Effector memory CD4-positive, alpha-beta T cell (primary cell): ENCODE measurements around the gene KRTAP6-1.

ENCODE experiments used
- DNase-seq, 3 donors: peaks; one replicate each; pipeline ENCODE4 v3.0.0-alpha.2; 2020
- H3K27ac ChIP-seq: 2 replicates; pipeline ENCODE4 v1.7.0; 2013; ENCODE audit warnings: mild to moderate bottlenecking, low read length, moderate library complexity; ENCODE audit not compliant: insufficient read depth, poor library complexity, severe bottlenecking
- H3K27me3 ChIP-seq: replicated peaks from 2 replicates; pipeline ENCODE4 v1.7.0; 2013; ENCODE audit warnings: mild to moderate bottlenecking, low read length; ENCODE audit not compliant: insufficient read depth, control insufficient read depth, poor library complexity, severe bottlenecking
- H3K36me3 ChIP-seq: 2 replicates; pipeline ENCODE4 v1.7.0; 2013; ENCODE audit warnings: mild to moderate bottlenecking, low read length, moderate library complexity; ENCODE audit not compliant: control insufficient read depth, insufficient read depth
- H3K4me1 ChIP-seq: 2 replicates; pipeline ENCODE4 v1.7.0; 2013; ENCODE audit warnings: low read length, mild to moderate bottlenecking; ENCODE audit not compliant: control insufficient read depth, insufficient read depth, poor library complexity, severe bottlenecking
- H3K4me3 ChIP-seq: 2 replicates; pipeline ENCODE4 v1.7.0; 2013; ENCODE audit warnings: low read length, low read depth, mild to moderate bottlenecking; ENCODE audit not compliant: insufficient read depth, poor library complexity, severe bottlenecking
- H3K9me3 ChIP-seq: 2 replicates; pipeline ENCODE4 v1.7.0; 2013; ENCODE audit warnings: mild to moderate bottlenecking, low read length, moderate library complexity; ENCODE audit not compliant: control insufficient read depth
- total RNA-seq, 3 donors: gene quantifications; one replicate each; lab custom pipeline; 2026; lab: John Stamatoyannopoulos, UW

KRTAP6-1 gene, protein sequence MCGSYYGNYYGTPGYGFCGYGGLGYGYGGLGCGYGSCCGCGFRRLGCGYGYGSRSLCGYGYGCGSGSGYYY
- 0 reads per million in 3 donors for total RNA-seq

DNA sequence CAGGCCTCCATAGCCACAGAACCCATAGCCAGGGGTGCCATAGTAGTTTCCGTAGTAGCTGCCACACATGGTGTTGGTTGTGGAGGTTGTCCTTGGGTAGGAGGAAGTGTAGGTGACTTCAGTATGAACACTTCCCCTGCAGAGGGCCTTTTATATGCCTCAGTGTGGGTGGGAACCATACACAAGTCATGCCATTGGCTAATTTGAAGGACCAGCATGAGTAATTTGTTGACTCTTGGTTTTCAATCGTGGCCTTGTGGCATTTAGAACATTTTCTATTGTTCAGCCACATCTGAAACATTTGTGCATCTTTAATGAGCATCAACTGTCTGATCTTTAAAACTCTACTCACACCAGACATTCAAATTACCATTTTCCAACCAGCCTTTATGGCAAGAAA lies at the start of gene KRTAP6-1:
Gene KRTAP6-1, minus strand, starts transcription at position 95 of the 400 bp plus-strand sequence. Its CDS starts 26 bp downstream, at position 69.
- Histone ChIP-seq H3K4me3 (no peak within 1 kb of the TSS), H3K9me3 (no peaks in the 10 kb centered on the region), H3K36me3 (no peaks in the 10 kb centered on the region), H3K27ac (no peak within 1 kb of the TSS), H3K27me3 (no peaks in the 10 kb centered on the region), H3K4me1 (no peaks in the 10 kb centered on the region)
- no peak for DNase-seq

DNA sequence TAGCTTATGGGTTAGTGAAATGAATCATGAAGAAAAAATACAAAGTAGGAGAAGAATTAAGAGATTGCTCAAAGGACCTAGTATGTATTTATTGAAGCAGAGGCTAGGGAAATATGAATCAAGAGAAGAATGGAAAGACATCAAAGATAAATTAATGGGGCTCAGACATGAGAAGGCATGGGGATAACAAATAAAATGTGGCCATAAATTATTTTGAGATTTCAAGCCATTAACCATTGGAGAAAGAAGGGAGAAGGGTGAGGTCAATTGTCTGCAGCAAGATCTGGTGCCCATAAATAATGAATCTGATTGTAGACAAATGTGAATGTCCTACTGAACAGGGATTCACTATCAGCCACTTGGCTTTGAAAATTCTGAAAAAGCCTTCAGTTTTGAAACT lies 39.2 kb upstream of the KRTAP6-1 start:
- Histone ChIP-seq H3K27me3 (no peaks in the 10 kb centered on the region), H3K9me3 (no peaks in the 10 kb centered on the region), H3K36me3 (no peaks in the 10 kb centered on the region), H3K27ac (no peak overlapping the region), H3K4me3 (no peak overlapping the region), H3K4me1 (no peaks in the 10 kb centered on the region)
- DNase-seq, result no peak

DNA sequence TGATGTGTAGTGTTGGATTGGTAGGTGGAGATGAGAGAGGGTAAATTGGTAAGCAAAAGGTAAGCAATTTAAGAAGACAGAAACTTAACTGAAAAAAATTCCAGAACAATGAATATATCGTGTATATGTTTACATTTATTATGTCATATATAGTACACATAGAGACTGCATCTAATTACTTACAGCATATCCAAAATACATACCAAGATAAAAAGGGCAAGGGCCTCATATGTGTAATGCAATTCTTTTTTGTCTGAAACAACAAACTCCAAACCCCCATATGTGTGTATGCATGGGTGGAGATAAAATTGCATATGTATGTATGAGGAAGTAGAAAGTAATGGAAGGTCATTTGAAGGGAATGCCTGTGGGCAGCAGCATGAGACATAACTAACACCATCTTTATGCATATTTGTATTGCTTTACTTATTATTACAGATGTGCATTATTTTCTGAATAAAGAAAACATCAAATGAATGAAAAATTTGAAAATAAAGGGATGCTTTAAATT lies 33.2 kb upstream of the KRTAP6-1 start:
- H3K4me3 ChIP-seq, result no peak overlapping the region

DNA sequence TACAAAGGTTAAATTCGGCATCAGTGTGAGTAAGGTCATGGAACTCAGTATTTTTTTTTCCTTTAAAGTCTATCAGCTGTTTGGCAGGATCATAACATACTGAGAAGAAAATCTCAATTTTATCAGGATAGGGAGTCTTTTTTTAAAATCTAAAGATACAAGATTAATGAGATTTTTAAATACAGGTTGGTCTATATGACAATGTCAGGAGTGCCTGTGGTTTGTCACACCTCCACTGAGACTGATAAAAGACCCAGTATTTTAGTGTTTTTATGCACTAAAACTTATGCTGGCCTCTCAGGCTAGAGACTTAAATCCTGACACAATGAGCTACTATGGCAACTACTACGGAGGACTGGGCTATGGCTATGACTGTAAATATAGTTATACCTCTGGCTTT lies 28.8 kb upstream of the KRTAP6-1 start, which contains the start of gene KRTAP20-3:
Gene KRTAP20-3, plus strand, starts transcription at position 301 of the 400 bp plus-strand sequence.
- Histone ChIP-seq H3K4me3 (no peak within 1 kb of the TSS), H3K36me3 (no peaks in the 10 kb centered on the region), H3K4me1 (no peaks in the 10 kb centered on the region), H3K27me3 (no peaks in the 10 kb centered on the region), H3K9me3 (no peaks in the 10 kb centered on the region), H3K27ac (no peak within 1 kb of the TSS)
- no peak for DNase-seq

More for the DNA sequence above, 33.2 kb upstream of the KRTAP6-1 start:
- Histone ChIP-seq H3K9me3 (no peaks in the 10 kb centered on the region), H3K27me3 (no peaks in the 10 kb centered on the region), H3K27ac (no peak overlapping the region), H3K36me3 (no peaks in the 10 kb centered on the region), H3K4me1 (no peaks in the 10 kb centered on the region)
- DNase-seq, result no peak

DNA sequence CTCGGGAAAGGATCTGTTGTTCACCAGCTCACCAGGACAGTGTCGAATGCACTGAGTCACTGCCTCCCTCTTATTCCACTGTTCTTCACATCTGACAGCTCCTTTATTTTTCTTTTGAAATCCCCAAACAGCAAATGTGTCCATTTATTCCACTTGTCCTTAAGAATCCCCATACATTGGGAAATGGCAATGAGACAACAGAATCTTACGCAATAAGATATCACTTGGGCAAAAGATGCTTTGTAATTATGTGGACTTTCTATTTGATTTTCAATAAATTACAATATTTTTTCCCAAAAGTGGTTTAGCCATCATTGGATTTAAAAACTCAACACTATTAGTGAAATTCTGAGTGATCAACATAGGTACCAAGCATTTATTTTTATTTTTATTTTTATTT lies 25.0 kb upstream of the KRTAP6-1 start:
- Histone ChIP-seq H3K27me3 (no peaks in the 10 kb centered on the region), H3K36me3 (no peaks in the 10 kb centered on the region), H3K4me1 (no peaks in the 10 kb centered on the region), H3K4me3 (no peak overlapping the region), H3K27ac (no peak overlapping the region), H3K9me3 (no peaks in the 10 kb centered on the region)
- DNase-seq, result no peak

DNA sequence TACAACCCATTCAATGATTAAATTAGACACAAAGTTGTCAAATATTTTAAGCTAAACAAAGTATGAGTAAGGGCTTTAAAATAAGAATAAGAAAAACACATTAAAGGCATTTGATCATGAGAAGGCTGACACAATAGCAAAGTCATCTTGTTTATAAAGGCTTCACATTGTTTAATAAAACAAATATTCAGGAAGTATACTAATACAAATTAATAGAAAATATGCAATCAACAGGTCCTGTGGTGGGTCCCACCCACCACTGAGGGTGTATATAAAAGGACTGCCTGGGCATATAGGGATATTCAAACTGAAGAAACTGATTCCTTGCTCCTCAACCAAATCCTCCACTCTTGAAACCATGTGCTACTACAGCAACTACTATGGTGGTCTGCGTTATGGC lies 21.2 kb upstream of the KRTAP6-1 start, which contains the start of gene KRTAP20-2:
Gene KRTAP20-2, plus strand, starts transcription at position 301 of the 400 bp plus-strand sequence. Its CDS starts 58 bp downstream, at position 359.
- no peak within 1 kb of the TSS for H3K4me3 ChIP-seq
- H3K27me3 ChIP-seq, result no peaks in the 10 kb centered on the region
- H3K9me3 ChIP-seq, result no peaks in the 10 kb centered on the region
- no peak within 1 kb of the TSS for H3K27ac ChIP-seq
- DNase-seq, result no peak
- H3K4me1 ChIP-seq, result no peaks in the 10 kb centered on the region
- H3K36me3 ChIP-seq, result no peaks in the 10 kb centered on the region

DNA sequence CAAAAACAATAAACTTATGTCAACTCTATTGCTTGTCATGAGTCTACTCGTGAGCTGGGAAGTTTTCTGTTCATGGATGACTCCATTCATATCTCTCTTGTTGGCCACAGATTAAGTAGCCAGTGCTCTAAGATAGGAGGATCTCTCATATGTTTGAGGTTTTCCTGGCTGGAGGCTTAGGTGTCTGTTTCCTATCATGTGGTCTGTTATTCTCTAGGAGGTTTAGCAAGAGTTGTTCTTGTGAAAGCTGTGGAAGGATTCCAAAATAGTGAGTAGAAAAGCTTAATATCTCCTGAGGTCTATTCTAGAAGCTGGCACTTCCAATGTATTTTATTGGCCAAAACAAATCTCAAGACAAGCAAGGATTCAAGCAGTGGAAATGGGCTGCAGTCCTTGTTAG lies 15.5 kb upstream of the KRTAP6-1 start:
- no peak overlapping the region for H3K27ac ChIP-seq
- no peaks in the 10 kb centered on the region for H3K9me3 ChIP-seq
- no peaks in the 10 kb centered on the region for H3K4me1 ChIP-seq
- no peak for DNase-seq
- no peak overlapping the region for H3K4me3 ChIP-seq
- H3K27me3 ChIP-seq, result no peaks in the 10 kb centered on the region
- no peaks in the 10 kb centered on the region for H3K36me3 ChIP-seq

DNA sequence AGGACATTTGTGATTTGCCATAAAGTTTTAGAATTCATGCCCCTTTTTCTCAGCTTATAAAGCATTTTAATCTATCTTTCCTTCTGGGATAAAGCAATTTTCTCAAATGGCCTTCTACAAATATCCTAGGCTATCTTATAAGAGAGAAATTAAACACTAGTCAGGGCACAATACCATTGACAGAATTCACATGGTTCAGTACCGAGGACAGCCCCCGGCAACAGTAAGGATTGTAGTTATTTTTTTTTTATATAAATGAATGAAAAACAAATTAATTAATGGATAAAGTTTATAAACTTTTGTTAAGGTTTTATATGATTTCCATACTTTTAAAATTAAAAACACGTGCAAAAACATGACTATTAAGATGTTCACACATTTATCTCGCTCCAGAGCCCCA lies 14.4 kb upstream of the KRTAP6-1 start:
- DNase-seq, result no peak
- H3K27me3 ChIP-seq, result no peaks in the 10 kb centered on the region
- no peaks in the 10 kb centered on the region for H3K9me3 ChIP-seq
- no peak overlapping the region for H3K4me3 ChIP-seq
- H3K4me1 ChIP-seq, result no peaks in the 10 kb centered on the region
- H3K36me3 ChIP-seq, result no peaks in the 10 kb centered on the region
- no peak overlapping the region for H3K27ac ChIP-seq

DNA sequence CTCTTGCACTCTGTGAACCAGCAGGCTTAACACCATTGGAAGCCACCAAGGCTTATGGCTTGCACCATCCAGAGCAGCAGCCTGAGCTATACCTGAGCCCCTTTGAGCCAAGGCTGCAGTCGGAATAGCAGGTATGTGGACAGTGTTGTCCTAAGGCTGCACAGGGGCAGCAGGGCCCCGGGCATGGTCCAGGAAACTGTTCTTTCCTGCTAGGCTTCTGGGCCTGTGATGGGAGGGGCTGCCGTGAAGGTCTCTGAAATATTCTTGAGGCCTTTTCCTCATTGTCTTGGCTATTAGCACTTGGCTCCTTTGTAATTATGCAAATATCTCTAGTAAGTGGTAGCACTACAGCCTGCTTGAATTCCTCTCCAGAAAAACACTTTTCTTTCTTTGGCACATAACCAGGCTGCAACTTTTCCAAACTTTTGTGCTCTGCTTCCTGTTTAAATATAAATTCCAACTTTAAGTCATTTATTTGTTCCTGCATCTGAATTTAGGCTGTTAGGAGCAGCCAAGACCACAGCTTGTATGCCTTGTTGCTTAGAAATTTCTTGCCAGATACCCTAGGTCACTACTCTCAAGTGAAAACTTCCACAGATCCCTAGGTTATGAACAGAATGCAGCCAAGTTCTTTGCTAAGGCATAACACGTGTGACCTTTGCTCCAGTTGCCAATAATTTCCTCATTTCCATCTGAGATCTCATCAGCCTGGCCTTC lies 11.9 kb upstream of the KRTAP6-1 start:
- no peak for DNase-seq
- Histone ChIP-seq H3K36me3 (no peaks in the 10 kb centered on the region), H3K27me3 (no peaks in the 10 kb centered on the region), H3K4me1 (no peaks in the 10 kb centered on the region), H3K27ac (no peak overlapping the region), H3K4me3 (no peak overlapping the region), H3K9me3 (no peaks in the 10 kb centered on the region)

DNA sequence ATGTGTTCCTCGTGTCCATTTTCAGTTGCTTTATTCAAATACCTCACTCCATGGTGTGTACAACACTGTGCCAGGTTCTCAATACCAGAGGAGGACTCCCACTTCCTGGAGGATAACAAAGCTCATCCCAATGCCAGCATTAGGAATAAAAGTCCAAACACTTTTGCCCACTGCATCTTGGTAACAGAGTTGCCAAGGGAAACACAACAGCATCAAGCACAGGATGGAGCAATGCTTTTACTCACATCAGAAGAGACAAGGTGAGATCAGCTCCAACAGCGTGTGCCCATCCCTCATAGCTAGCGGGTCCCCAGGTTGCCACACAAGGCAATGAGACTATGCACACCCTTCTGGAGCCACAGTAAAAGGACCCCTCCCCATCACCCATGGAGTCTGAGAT lies 9.6 kb upstream of the KRTAP6-1 start:
- DNase-seq, result no peak
- H3K4me3 ChIP-seq, result no peak overlapping the region

More for the DNA sequence above, 9.6 kb upstream of the KRTAP6-1 start:
- H3K27me3 ChIP-seq, result no peaks in the 10 kb centered on the region
- H3K27ac ChIP-seq, result no peak overlapping the region
- H3K36me3 ChIP-seq, result no peaks in the 10 kb centered on the region
- no peaks in the 10 kb centered on the region for H3K4me1 ChIP-seq
- no peaks in the 10 kb centered on the region for H3K9me3 ChIP-seq
